CD4-positive, CD25-positive, alpha-beta regulatory T cell (primary cell): Measurements from ENCODE around the gene PHACTR3. TPM values are rescaled to one million over a fixed set of nuclear protein-coding genes. Genes with fewer than 3 reads are reported as not detected.

Experiments used
- ATAC-seq, 2 donors: fragments of 150-1000 bp; cut with Tn5 transposase; one replicate each; pipeline ENCODE4 v1.10.0; 2021; ENCODE audit warnings: low read depth in 2 of 2, moderate number of reproducible peaks in 2 of 2, moderate library complexity in 1 of 2
- DNase-seq, 3 donors: peaks; one replicate each; pipeline versions ENCODE4 v3.0.0 to v3.0.0-alpha.2; 2012 to 2022; ENCODE audit warnings: mixed read lengths in 1 of 3
- H3K27ac ChIP-seq: one replicate; pipeline ENCODE4 v1.7.0; 2013; ENCODE audit warnings: mild to moderate bottlenecking, low read length; ENCODE audit not compliant: insufficient read depth, poor library complexity, severe bottlenecking
- H3K27me3 ChIP-seq: one replicate; pipeline ENCODE4 v1.7.0; 2013; ENCODE audit warnings: low read length; ENCODE audit not compliant: control insufficient read depth, insufficient read depth
- H3K36me3 ChIP-seq: one replicate; pipeline ENCODE4 v1.7.0; 2013; ENCODE audit warnings: mild to moderate bottlenecking, low read length, moderate library complexity; ENCODE audit not compliant: control insufficient read depth, insufficient read depth
- H3K4me1 ChIP-seq: 2 replicates; pipeline ENCODE4 v1.7.0; 2013; ENCODE audit warnings: mild to moderate bottlenecking, low read length; ENCODE audit not compliant: insufficient read depth, control insufficient read depth, poor library complexity, severe bottlenecking
- H3K4me3 ChIP-seq: one replicate; pipeline ENCODE4 v1.7.0; 2013; ENCODE audit warnings: low read depth, mild to moderate bottlenecking, low read length, moderate library complexity
- H3K9me3 ChIP-seq, 2 experiments: 1 replicate in 1 of 2; 2 replicates in 1 of 2; pipeline ENCODE4 v1.7.0; 2013; ENCODE audit warnings: low read length in 2 of 2, mild to moderate bottlenecking in 1 of 2, moderate library complexity in 1 of 2; ENCODE audit not compliant: control insufficient read depth in 2 of 2
- H3K27ac Mint-ChIP-seq, 3 donors: one replicate each; pipeline ENCODE4 v1.8.0; 2020 to 2022; ENCODE audit warnings: mild to moderate bottlenecking in 3 of 3, mixed read lengths in 3 of 3, moderate library complexity in 2 of 3
- H3K27me3 Mint-ChIP-seq: one replicate; pipeline ENCODE4 v1.8.0; 2022; ENCODE audit warnings: mild to moderate bottlenecking, mixed read lengths
- H3K36me3 Mint-ChIP-seq: one replicate; pipeline ENCODE4 v1.8.0; 2020; ENCODE audit warnings: mixed read lengths
- H3K4me1 Mint-ChIP-seq, 4 donors: one replicate each; pipeline ENCODE4 v1.8.0; 2020 to 2022; ENCODE audit warnings: mixed read lengths in 4 of 4, mild to moderate bottlenecking in 1 of 4
- H3K4me3 Mint-ChIP-seq, 4 donors: one replicate each; pipeline ENCODE4 v1.8.0; 2020 to 2022; ENCODE audit warnings: mild to moderate bottlenecking in 4 of 4, mixed read lengths in 4 of 4, moderate library complexity in 3 of 4
- H3K9me3 Mint-ChIP-seq, 7 donors: one replicate each; pipeline ENCODE4 v1.8.0; 2020 to 2022; ENCODE audit warnings: mixed read lengths in 7 of 7, mild to moderate bottlenecking in 3 of 7, moderate library complexity in 2 of 7
- polyA plus RNA-seq, 4 donors: library from polyadenylated mRNA; unstranded; fragments of 300-500 nt; fragmentation: Illumina TruSeq; gene quantifications; one replicate each; pipeline ENCODE4 v1.2.3, GENCODE V29; 2021
- total RNA-seq: library from RNA; stranded (reverse); gene quantifications from one replicate; pipeline ENCODE4 v1.2.3, GENCODE V29; 2022

PHACTR3 gene
- total and polyA plus RNA-seq, 5 donors from 2014 or later = not detected

GRCh38 chr20:59668926-59669850, 64.8 kb downstream of the PHACTR3 start:
- H3K4me3 Mint-ChIP-seq = no peak overlapping the region
- no peaks in the 10 kb centered on the region for H3K27me3 Mint-ChIP-seq
- Histone ChIP-seq H3K27ac (no peak overlapping the region), H3K36me3 (no peaks in the 10 kb centered on the region), H3K9me3 (no peaks in the 10 kb centered on the region), H3K27me3 (no peaks in the 10 kb centered on the region), H3K4me1 (no peaks in the 10 kb centered on the region), H3K4me3 (no peak overlapping the region)
- DNase-seq = no peak
- no peaks in the 10 kb centered on the region for H3K4me1 Mint-ChIP-seq
- no peaks in the 10 kb centered on the region for H3K36me3 Mint-ChIP-seq
- H3K27ac Mint-ChIP-seq = no peak overlapping the region
- peaks cover 0 to 4% (median 0%) of the 10 kb centered on the region in 7 donors for H3K9me3 Mint-ChIP-seq
- no peak for ATAC-seq

DNA sequence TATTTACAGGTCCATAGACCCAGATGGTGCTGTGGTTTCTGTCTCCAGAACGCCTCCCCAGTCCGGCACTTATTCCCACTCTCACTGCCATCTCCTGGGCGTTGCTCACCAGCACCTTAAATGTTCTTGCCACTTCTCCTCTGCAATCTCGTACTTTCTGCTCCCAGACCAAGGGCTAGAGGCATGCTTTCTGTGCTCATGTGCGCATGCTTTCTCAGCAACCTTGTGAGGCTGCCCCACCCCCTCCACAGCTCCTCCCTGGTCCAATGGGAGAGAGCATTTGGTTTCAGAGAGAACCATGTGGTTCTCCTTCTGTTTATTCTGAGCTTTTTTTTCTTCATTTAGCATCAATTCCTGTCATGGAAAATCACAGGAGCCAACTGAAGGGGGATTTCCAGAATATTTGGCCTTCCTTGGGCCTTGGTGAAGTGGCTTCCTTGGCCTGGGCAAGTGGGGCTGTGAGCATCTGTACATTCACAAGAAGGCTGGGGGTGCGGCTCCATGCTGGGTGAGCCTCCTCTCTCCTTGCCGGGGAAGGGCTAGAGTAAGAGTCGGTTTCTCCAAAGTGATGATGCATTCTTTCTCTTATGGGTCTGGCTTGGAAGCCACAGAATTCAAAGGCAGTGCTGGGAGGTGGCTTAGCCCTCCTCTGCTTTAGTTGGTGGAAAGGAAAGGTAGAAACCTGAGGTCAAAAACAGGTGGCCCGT, 66.6 kb downstream of the PHACTR3 start:
- Mint-ChIP-seq H3K9me3 (peaks cover 0 to 2% (median 0%) of the 10 kb centered on the region in 7 donors), H3K36me3 (no peaks in the 10 kb centered on the region), H3K4me1 (no peaks in the 10 kb centered on the region), H3K27ac (no peak overlapping the region), H3K27me3 (no peaks in the 10 kb centered on the region), H3K4me3 (no peak overlapping the region)
- no peak overlapping the region for H3K27ac ChIP-seq
- H3K9me3 ChIP-seq = no peaks in the 10 kb centered on the region
- H3K4me1 ChIP-seq = no peaks in the 10 kb centered on the region
- no peaks in the 10 kb centered on the region for H3K36me3 ChIP-seq
- no peak for DNase-seq
- H3K27me3 ChIP-seq = no peaks in the 10 kb centered on the region
- ATAC-seq = no peak
- no peak overlapping the region for H3K4me3 ChIP-seq

- ATAC-seq = no peak
- Histone ChIP-seq H3K4me1 (no peaks in the 10 kb centered on the region), H3K27ac (no peak overlapping the region), H3K9me3 (no peaks in the 10 kb centered on the region), H3K27me3 (no peaks in the 10 kb centered on the region), H3K36me3 (no peaks in the 10 kb centered on the region), H3K4me3 (no peak overlapping the region)
- H3K4me1 Mint-ChIP-seq = no peaks in the 10 kb centered on the region
- H3K4me3 Mint-ChIP-seq = no peak overlapping the region
- no peaks in the 10 kb centered on the region for H3K27me3 Mint-ChIP-seq
- H3K27ac Mint-ChIP-seq = no peak overlapping the region
- no peaks in the 10 kb centered on the region for H3K36me3 Mint-ChIP-seq
- H3K9me3 Mint-ChIP-seq = peaks cover 0 to 2% (median 0%) of the 10 kb centered on the region in 7 donors
- DNase-seq = no peak
Observed at GRCh38 chr20:59671661-59672471, 67.5 kb downstream of the PHACTR3 start.

GRCh38 chr20:59672576-59672975, 68.2 kb downstream of the PHACTR3 start:
- no peak for ATAC-seq
- no peak overlapping the region for H3K4me3 ChIP-seq
- DNase-seq = no peak
- H3K9me3 ChIP-seq = no peaks in the 10 kb centered on the region
- no peaks in the 10 kb centered on the region for H3K36me3 ChIP-seq
- H3K4me3 Mint-ChIP-seq = no peak overlapping the region
- H3K4me1 ChIP-seq = no peaks in the 10 kb centered on the region
- no peaks in the 10 kb centered on the region for H3K27me3 ChIP-seq
- H3K27ac Mint-ChIP-seq = no peak overlapping the region
- H3K27me3 Mint-ChIP-seq = no peaks in the 10 kb centered on the region
- no peak overlapping the region for H3K27ac ChIP-seq
- H3K36me3 Mint-ChIP-seq = no peaks in the 10 kb centered on the region
- peaks cover 0 to 2% (median 0%) of the 10 kb centered on the region in 7 donors for H3K9me3 Mint-ChIP-seq
- no peaks in the 10 kb centered on the region for H3K4me1 Mint-ChIP-seq

DNA sequence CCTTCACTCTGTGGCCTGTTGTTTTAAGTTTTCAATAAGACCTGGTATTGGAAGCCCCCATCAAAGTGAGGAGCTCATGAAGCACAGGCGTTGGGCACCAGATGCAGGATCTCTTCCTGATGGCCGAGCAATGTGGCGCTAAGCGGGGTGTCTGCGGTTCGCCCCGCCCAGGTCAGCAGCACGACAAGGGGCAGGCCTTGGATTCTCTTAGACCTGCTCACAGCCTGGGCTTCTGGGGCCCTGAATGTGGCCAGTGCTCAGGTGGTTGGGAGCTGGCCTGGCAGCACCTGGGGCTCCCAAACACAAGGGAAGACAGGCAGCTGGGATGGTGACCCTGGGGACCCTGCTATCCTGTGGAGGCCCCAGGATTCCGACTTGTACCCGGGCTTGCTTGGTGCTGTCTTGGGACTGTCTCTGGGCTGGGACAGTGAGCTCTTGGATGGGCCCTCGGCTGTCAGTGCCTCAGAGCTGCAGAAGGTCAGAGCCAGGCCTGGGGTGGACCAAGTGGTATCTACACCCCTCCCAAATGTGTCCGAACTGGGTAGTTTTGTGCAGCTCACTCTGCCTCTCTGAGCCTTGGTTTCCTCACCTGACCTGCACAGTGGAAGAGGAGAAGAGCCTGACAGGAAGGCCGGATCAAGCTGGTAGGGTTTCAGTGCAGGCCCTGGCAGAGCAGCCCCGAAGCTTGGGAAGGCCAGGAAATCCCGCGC, 69.1 kb downstream of the PHACTR3 start:
- Mint-ChIP-seq H3K4me1 (no peaks in the 10 kb centered on the region), H3K9me3 (peaks cover 0 to 2% (median 0%) of the 10 kb centered on the region in 7 donors), H3K27me3 (no peaks in the 10 kb centered on the region), H3K36me3 (no peaks in the 10 kb centered on the region), H3K27ac (no peak overlapping the region), H3K4me3 (no peak overlapping the region)
- Histone ChIP-seq H3K9me3 (no peaks in the 10 kb centered on the region), H3K4me1 (no peaks in the 10 kb centered on the region), H3K36me3 (no peaks in the 10 kb centered on the region), H3K27me3 (no peaks in the 10 kb centered on the region), H3K27ac (no peak overlapping the region), H3K4me3 (no peak overlapping the region)
- DNase-seq (no peak), ATAC-seq (no peak)

DNA sequence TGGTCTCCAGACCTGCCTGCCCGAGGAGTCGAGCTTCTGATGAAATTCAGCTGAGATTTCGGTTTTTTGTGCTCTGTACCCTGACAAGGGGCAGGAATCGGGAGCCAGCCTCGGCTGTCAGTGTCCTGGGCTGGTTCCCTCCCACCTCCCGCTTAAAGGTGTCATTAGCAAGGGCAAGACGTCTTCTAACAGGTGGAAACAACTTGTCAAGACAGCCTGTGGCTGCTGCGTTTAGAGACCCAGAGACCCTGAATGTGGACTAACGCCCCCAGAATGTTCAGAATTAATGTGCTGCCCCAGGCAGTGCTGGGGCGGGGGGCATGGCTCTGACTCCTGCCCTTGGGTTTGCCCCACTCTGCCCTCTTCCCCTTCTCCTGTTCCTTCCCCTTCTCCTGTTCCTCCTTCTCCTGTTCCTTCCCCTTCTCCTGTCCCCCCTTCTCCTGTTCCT, 69.7 kb downstream of the PHACTR3 start:
- Mint-ChIP-seq H3K4me3 (no peak overlapping the region), H3K27ac (no peak overlapping the region), H3K9me3 (peaks cover 0 to 2% (median 0%) of the 10 kb centered on the region in 7 donors), H3K36me3 (no peaks in the 10 kb centered on the region), H3K27me3 (no peaks in the 10 kb centered on the region), H3K4me1 (no peaks in the 10 kb centered on the region)
- Histone ChIP-seq H3K36me3 (no peaks in the 10 kb centered on the region), H3K27ac (no peak overlapping the region), H3K4me3 (no peak overlapping the region), H3K9me3 (no peaks in the 10 kb centered on the region), H3K4me1 (no peaks in the 10 kb centered on the region), H3K27me3 (no peaks in the 10 kb centered on the region)
- ATAC-seq (no peak), DNase-seq (no peak)
